ENCODE results near the gene AUTS2.

- no peak for TF ChIP-seq CTCF (IDR thresholded peaks at IDR 0.05; ENCODE audit: insufficient read depth, low read length, poor library complexity, severe bottlenecking)
- TF ChIP-seq EZH2phosphoT487 (conservative IDR thresholded peaks at IDR 0.05; ENCODE audit: low read length) = no peak
Observed at GRCh38 chr7:70135656-70136055, 537.4 kb downstream of the AUTS2 start.

All from SU-DHL-6 (cell line).